Heart right ventricle (tissue), 16 donors: Measurements from ENCODE around the gene GFOD1. TPM values are rescaled to one million over a fixed set of nuclear protein-coding genes. Genes with fewer than 3 reads are reported as not detected.

ENCODE experiments used
- ATAC-seq, 8 donors: fragments of 200-7000 bp; cut with Tn5 transposase; one replicate each; pipeline ENCODE4 v1.9.1; 2020; ENCODE audit warnings: mild to moderate bottlenecking in 8 of 8, moderate library complexity in 8 of 8, moderate number of reproducible peaks in 1 of 8
- DNase-seq, 2 donors: peaks; one replicate each; pipeline ENCODE4 v3.0.0-alpha.2; 2020
- H3K27ac ChIP-seq, 10 donors: fragments of 200-600 bp; sonication (generic) in 2 of 10; one replicate each; pipeline versions ENCODE4 v1.5.0 to v1.8.0; 2020 to 2022; ENCODE audit warnings: mild to moderate bottlenecking in 3 of 10
- H3K27me3 ChIP-seq, 7 donors: fragments of 200-600 bp; one replicate each; pipeline ENCODE4 v1.8.0; 2021 to 2022; ENCODE audit warnings: mild to moderate bottlenecking in 2 of 7
- H3K36me3 ChIP-seq, 9 donors: fragments of 200-600 bp; sonication (generic) in 1 of 9; one replicate each; pipeline versions ENCODE4 v1.5.0 to v1.8.0; 2020 to 2022; ENCODE audit warnings: mild to moderate bottlenecking in 2 of 9
- H3K4me1 ChIP-seq, 9 donors: fragments of 200-600 bp; sonication (generic) in 1 of 9; one replicate each; pipeline versions ENCODE4 v1.5.0 to v1.8.0; 2020 to 2022; ENCODE audit warnings: mild to moderate bottlenecking in 4 of 9
- H3K4me3 ChIP-seq, 10 donors: fragments of 200-600 bp; sonication (generic) in 2 of 10; one replicate each; pipeline versions ENCODE4 v1.5.0 to v1.8.0; 2020 to 2022; ENCODE audit warnings: mild to moderate bottlenecking in 7 of 10, moderate library complexity in 2 of 10
- H3K9me3 ChIP-seq, 11 donors: fragments of 200-600 bp in 10 of 11; sonication (generic) in 2 of 11; one replicate each; pipeline versions ENCODE4 v1.5.0 to v1.8.0; 2013 to 2022; ENCODE audit warnings: mild to moderate bottlenecking in 2 of 11, control low read depth in 1 of 11, moderate library complexity in 1 of 11
- whole genome bisulfite sequencing, 2 donors: extraction: QIAGEN DNeasy Blood & Tissue Kit; methylation state at CpG; one replicate each; pipeline ENCODE4 v1.1.7; 2013; ENCODE audit warnings: inconsistent platforms in 1 of 2; 5-methylcytosine and 5-hydroxymethylcytosine counted together
- intact Hi-C, 10 donors: fragments of 100-400 bp; cut with DNase I; formaldehyde crosslinking; loops; one replicate each; pipeline versions ENCODE4 v1.11.1 to v1.14.2; 2022
- polyA plus RNA-seq, 2 donors: library from polyadenylated mRNA; stranded (reverse); fragments of 200-250 nt; gene quantifications; one replicate each; pipeline ENCODE4 v1.2.3, GENCODE V29; 2013
- total RNA-seq, 10 donors: library from RNA; stranded (reverse); fragmentation: NEBNext Ultra II Directional in 3 of 10; extraction: Animal tissue kit (Norgen Biotek cat#: 25700) in 3 of 10; gene quantifications; one replicate each; pipeline versions ENCODE4 v1.2.1 to v1.2.4, GENCODE V29; 2021 to 2023
- TF ChIP-seq, protein P1 (sequence below), 9 donors: fragments of 200-600 bp; sonication (generic) in 2 of 9; IDR thresholded peaks; one replicate each; pipeline versions ENCODE4 v1.5.0 to v1.8.0; 2021 to 2022; ENCODE audit warnings: antibody characterized with exemption in 9 of 9, mild to moderate bottlenecking in 5 of 9, moderate library complexity in 1 of 9
- donor health status: Arrhythmogenic right ventricular cardiomyopathy.
- donor health status: ischemic (EF 13 %, LVEDD 7.1; RV severe dilation, severe dysfunction).
- donor health status: healthy with polysubstance abuse.
- donor health status: DM: no; HTN: yes; CAD: no.
- donor health status: DM: no; HTN: no; CAD: no.
- donor health status: ischemic (EF 25% LVEDD 6.9; RV normal size, moderate dysfunction).
- donor health status: ischemic (EF 25% LVEDD 5.7; RV mildly dilated, moderate dysfunction).
- donor health status: healthy.
- donor health status: DM: yes; HTN: yes; CAD: no.
- donor health status: Ischemic cardiomyopathy.
- donor health status: ischemic (EF 35%, LVEDD 5.7; RV mildly dilated, moderate dysfunction).
- donor health status: nonischemic (EF 11% LVEDD 7.7; RV severe dilation, severe dysfunction).
- donor health status: DM: yes; HTN: yes; CAD: no.
- donor health status: PGD.
- donor health status: ischemic (EF 29% LVEDD 5.4; RV normal size, mild dysfunction).
- donor health status: nonischemic (EF 23%, LVEDD 6.1; RV moderate dilation, normal function).

GFOD1 gene
- total and polyA plus RNA-seq, 12 donors, result 13.8 to 96.5 (median 37.0) TPM

GRCh38 chr6:13355043-13355945 is 132.1 kb downstream of the GFOD1 start:
- 66 to 70% methylated on average over 7 of the region's 7 CpGs for WGBS, 2 donors
- TF ChIP-seq, protein P1, sequence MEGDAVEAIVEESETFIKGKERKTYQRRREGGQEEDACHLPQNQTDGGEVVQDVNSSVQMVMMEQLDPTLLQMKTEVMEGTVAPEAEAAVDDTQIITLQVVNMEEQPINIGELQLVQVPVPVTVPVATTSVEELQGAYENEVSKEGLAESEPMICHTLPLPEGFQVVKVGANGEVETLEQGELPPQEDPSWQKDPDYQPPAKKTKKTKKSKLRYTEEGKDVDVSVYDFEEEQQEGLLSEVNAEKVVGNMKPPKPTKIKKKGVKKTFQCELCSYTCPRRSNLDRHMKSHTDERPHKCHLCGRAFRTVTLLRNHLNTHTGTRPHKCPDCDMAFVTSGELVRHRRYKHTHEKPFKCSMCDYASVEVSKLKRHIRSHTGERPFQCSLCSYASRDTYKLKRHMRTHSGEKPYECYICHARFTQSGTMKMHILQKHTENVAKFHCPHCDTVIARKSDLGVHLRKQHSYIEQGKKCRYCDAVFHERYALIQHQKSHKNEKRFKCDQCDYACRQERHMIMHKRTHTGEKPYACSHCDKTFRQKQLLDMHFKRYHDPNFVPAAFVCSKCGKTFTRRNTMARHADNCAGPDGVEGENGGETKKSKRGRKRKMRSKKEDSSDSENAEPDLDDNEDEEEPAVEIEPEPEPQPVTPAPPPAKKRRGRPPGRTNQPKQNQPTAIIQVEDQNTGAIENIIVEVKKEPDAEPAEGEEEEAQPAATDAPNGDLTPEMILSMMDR (IDR thresholded peaks at IDR 0.05), result no peak
- H3K9me3 ChIP-seq, result no peaks in the 10 kb centered on the region
- H3K27ac ChIP-seq, result peak overlapping the region in 8 of 10 donors; percentile 19 to 78 (median 59)
- peak in 5 of 8 donors; percentile 25 to 53 (median 51) for ATAC-seq
- no peak for DNase-seq
- intact Hi-C loops, result loop anchor here in 1 of 10 donors (5.0 kb wide), 2 partner anchors 132 to 182 kb away; partner anchors contain the start of gene GFOD1
- no peaks in the 10 kb centered on the region for H3K27me3 ChIP-seq
- H3K4me3 ChIP-seq, result peak overlapping the region in 1 of 10 donors; percentile 14
- peaks cover 3 to 67% (median 48%) of the 10 kb centered on the region in 9 donors for H3K4me1 ChIP-seq
- H3K36me3 ChIP-seq, result no peaks in the 10 kb centered on the region

DNA sequence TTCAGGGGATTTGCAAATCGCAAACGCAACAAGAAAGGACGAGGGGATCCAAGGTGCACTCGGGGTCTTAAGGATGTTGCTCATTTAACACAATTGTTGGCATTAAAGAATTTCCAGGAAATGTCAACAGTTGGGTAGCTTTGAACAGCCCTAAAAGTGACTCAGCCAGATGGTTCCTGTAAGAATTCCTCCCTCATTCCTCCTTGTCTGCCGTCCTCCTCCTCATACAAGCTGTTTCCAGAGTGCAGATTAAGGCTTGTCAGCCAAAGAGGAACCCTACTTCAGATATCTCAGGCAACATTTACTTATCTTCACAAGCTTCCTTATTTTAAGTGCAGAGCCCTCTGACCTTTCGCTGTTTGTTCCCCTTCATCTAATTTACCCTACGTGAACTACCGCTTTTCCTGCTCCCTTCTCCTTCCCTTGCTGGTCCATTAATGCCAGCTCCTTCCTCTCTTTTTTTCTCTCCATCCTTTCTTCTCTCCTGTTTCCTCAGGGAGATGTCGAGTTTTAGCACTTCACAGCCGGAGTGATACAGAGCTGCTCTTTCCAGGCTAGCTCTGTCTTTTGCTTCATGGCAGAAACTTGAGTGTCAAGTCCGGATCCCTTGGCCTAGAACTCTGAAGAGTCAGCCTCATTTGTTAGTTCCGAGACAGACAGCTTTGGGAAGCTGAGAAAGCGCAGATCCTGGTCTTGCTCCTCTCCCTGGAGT is 132.9 kb downstream of the GFOD1 start:
- Histone ChIP-seq H3K36me3 (no peaks in the 10 kb centered on the region), H3K4me1 (peaks cover 3 to 62% (median 40%) of the 10 kb centered on the region in 9 donors), H3K27ac (peak overlapping the region in 8 of 10 donors; percentile 19 to 78 (median 59)), H3K9me3 (no peaks in the 10 kb centered on the region), H3K4me3 (no peak overlapping the region), H3K27me3 (no peaks in the 10 kb centered on the region)
- intact Hi-C loops, result loop anchor here in 1 of 10 donors (5.0 kb wide), 2 partner anchors 133 to 183 kb away; partner anchors contain the start of gene GFOD1
- 53 to 67% methylated on average over 13 of the region's 13 CpGs for WGBS, 2 donors
- no peak for DNase-seq
- peak in 6 of 8 donors; percentile 7 to 41 (median 18) for ATAC-seq
- TF ChIP-seq, protein P1 (IDR thresholded peaks at IDR 0.05), result no peak

DNA sequence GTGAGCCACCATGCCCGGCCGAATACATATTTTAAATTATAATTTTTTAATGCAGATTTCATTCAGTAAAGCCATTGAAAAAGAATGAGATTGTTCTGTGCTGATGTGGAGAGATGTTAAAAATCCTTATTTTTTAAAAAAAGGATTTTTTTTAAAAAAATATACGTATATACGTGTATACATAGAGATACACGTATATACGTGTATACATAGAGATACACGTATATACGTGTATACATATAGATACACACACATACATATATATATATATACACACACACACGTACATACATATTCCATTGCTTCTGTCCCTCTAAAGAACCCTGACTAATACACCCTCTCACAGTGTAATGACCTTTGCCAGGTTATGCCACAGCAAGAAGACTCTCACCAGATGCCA is 135.2 kb downstream of the GFOD1 start:
- Histone ChIP-seq H3K4me1 (peaks cover 3 to 45% (median 30%) of the 10 kb centered on the region in 9 donors), H3K9me3 (no peaks in the 10 kb centered on the region), H3K36me3 (no peaks in the 10 kb centered on the region), H3K27me3 (no peaks in the 10 kb centered on the region), H3K4me3 (no peak overlapping the region), H3K27ac (no peak overlapping the region)
- TF ChIP-seq, protein P1 (IDR thresholded peaks at IDR 0.05), result no peak
- no peak for DNase-seq
- no peak for ATAC-seq
- intact Hi-C loops, result no loop called here
- WGBS, 2 donors, result 94 to 97% methylated on average over 9 of the region's 9 CpGs

DNA sequence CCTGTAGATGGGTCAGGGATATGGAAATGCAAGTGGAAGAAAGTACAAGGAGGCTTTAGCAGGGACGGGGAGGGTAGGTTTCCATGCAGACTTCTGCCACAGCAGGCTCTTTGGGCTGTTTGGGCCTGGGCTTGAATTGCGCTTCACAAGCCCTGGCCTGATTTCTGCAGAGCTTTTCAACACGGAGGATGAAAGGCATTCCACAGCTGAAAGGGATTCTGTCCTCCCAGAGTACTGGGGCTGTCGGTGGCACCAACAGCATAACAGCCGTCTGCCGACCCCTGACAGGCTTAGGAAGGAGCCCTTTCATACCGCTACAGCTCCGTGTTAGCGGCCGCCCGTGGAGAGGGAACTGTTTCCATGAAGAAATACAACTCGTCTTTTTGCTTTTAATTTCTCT is 136.1 kb downstream of the GFOD1 start:
- Histone ChIP-seq H3K4me1 (peaks cover 3 to 43% (median 27%) of the 10 kb centered on the region in 9 donors), H3K36me3 (no peaks in the 10 kb centered on the region), H3K4me3 (no peak overlapping the region), H3K9me3 (no peaks in the 10 kb centered on the region), H3K27me3 (no peaks in the 10 kb centered on the region), H3K27ac (peak overlapping the region in 1 of 10 donors; percentile 57)
- WGBS, 2 donors, result 77 to 89% methylated on average over 12 of the region's 12 CpGs
- ATAC-seq (no peak), DNase-seq (no peak)
- TF ChIP-seq, protein P1 (IDR thresholded peaks at IDR 0.05), result no peak
- intact Hi-C loops, result no loop called here
